ENCODE data around the gene BRDT.
A peak's percentile ranks its signal among the peaks of the same experiment; 100 is the strongest.

BRDT gene

GRCh38 chr1:91949356-91949699, at the start of gene BRDT:
TSS of gene BRDT (plus strand) at chr1:91949401. CDS start at chr1:91962755, 13,354 bp downstream.
- no peak for DNase-seq

- DNase-seq, result no peak
Observed at GRCh38 chr1:91900562-91900961, 48.6 kb upstream of the BRDT start.

- no peak for DNase-seq
Observed at GRCh38 chr1:91901231-91901630, 48.0 kb upstream of the BRDT start.

- no peak for DNase-seq
Observed at GRCh38 chr1:91912266-91912665, 36.9 kb upstream of the BRDT start.

GRCh38 chr1:91913018-91913417, 36.2 kb upstream of the BRDT start:
- DNase-seq, result no peak

- no peak for DNase-seq
Observed at GRCh38 chr1:91916046-91916445, 33.2 kb upstream of the BRDT start.

- DNase-seq, result no peak
Observed at GRCh38 chr1:91916811-91917460, 32.3 kb upstream of the BRDT start.

GRCh38 chr1:91919962-91920361, 29.2 kb upstream of the BRDT start:
- DNase-seq, result no peak

- no peak for DNase-seq
Observed at GRCh38 chr1:91924146-91924545, 25.1 kb upstream of the BRDT start.

GRCh38 chr1:91925644-91926435, 23.4 kb upstream of the BRDT start:
- DNase-seq, result no peak

- no peak for DNase-seq
Observed at GRCh38 chr1:91928026-91928425, 21.2 kb upstream of the BRDT start.

- DNase-seq, result peak; percentile 14
Observed at GRCh38 chr1:91929250-91929649, 20.0 kb upstream of the BRDT start.

- DNase-seq, result no peak
Observed at GRCh38 chr1:91937613-91938012, 11.6 kb upstream of the BRDT start.

- no peak for DNase-seq
Observed at GRCh38 chr1:91940496-91940895, 8.7 kb upstream of the BRDT start.

- DNase-seq, result no peak
Observed at GRCh38 chr1:91944087-91944486, 5.1 kb upstream of the BRDT start.

GRCh38 chr1:91948097-91948496, 1.1 kb upstream of the BRDT start:
- DNase-seq, result no peak

GRCh38 chr1:91948501-91949355, 473 bp upstream of the BRDT start:
- DNase-seq, result peak; percentile 69

- DNase-seq, result no peak
Observed at GRCh38 chr1:91952187-91952586, 3.0 kb downstream of the BRDT start.

- DNase-seq, result no peak
Observed at GRCh38 chr1:91958926-91959325, 9.7 kb downstream of the BRDT start.

GRCh38 chr1:91968334-91968733, 19.1 kb downstream of the BRDT start:
- DNase-seq, result no peak

- DNase-seq, result no peak
Observed at GRCh38 chr1:91979383-91979782, 30.2 kb downstream of the BRDT start.

- no peak for DNase-seq
Observed at GRCh38 chr1:91980663-91981062, 31.5 kb downstream of the BRDT start.

GRCh38 chr1:91981996-91982609, 32.9 kb downstream of the BRDT start:
- DNase-seq, result no peak

All from DMS79 treated with DMSO at 0.1 percent for 48 hours (cell line).